Thyroid gland (tissue), 4 donors: ENCODE results near the gene ELOB.

Experiments
- POLR2A ChIP-seq, 2 donors: fragments of 450-650 bp; IDR thresholded peaks; one replicate each; pipeline ENCODE4 v1.6.1; 2017; ENCODE audit warnings: antibody characterized with exemption in 2 of 2, mild to moderate bottlenecking in 2 of 2, moderate library complexity in 1 of 2
- TF ChIP-seq, protein P1 (sequence below), 6 experiments: fragments of 200-600 bp in 3 of 6; fragments of 450-650 bp in 3 of 6; sonication (generic) in 3 of 6; IDR thresholded peaks; one replicate each; pipeline ENCODE4 v1.5.1; 2016 to 2019; ENCODE audit warnings: antibody characterized with exemption in 6 of 6, mild to moderate bottlenecking in 2 of 6, inconsistent platforms in 1 of 6, moderate library complexity in 1 of 6

DNA sequence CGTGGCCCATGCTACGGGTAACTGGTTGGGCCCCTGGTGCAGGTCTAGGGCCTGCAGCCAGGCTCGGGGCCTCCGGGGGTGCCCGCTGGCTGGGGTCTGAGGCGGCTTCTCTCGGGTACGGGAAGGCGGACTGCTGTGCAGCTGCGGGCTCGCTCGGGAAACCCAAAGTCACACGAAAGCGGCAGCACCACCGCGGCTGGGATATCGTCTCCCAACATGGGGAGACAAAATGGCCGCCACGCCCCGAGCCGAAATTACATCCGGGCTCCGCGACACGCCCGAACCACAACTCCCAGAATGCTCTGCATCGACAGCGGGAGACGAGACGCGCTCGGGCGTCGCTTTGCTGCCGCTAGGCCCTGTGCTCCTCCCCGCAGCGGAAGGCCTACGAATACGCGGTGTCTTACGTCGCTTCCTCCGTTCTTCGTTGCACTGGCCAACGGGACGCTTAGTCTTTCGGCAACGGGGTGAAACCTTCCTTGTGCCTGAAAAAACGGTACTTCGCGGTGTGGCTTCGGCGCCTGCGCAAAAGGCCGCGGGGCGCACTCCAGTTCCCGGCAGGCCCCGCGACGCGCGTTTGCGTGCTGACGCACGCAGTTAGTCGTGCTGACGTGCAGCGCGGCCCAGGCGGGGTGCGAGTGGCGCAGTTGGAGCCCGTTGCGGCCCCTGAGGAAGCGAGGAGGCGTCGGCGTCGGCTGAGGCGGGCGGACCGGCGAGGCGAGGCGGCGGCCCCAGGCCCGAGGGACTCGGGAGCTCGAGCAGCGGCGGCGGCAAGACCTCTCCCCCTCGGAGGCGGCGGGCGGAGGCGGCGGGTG lies 24.8 kb downstream of the ELOB start, which contains the start of gene SRRM2:
- TF ChIP-seq, protein P1, sequence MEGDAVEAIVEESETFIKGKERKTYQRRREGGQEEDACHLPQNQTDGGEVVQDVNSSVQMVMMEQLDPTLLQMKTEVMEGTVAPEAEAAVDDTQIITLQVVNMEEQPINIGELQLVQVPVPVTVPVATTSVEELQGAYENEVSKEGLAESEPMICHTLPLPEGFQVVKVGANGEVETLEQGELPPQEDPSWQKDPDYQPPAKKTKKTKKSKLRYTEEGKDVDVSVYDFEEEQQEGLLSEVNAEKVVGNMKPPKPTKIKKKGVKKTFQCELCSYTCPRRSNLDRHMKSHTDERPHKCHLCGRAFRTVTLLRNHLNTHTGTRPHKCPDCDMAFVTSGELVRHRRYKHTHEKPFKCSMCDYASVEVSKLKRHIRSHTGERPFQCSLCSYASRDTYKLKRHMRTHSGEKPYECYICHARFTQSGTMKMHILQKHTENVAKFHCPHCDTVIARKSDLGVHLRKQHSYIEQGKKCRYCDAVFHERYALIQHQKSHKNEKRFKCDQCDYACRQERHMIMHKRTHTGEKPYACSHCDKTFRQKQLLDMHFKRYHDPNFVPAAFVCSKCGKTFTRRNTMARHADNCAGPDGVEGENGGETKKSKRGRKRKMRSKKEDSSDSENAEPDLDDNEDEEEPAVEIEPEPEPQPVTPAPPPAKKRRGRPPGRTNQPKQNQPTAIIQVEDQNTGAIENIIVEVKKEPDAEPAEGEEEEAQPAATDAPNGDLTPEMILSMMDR (IDR thresholded peaks at IDR 0.05): peak in 1 of 6 experiments; percentile 11
- peak; percentile 96 to 99 for TF ChIP-seq POLR2A (IDR thresholded peaks at IDR 0.05)
